GM19452 (cell line): ENCODE measurements around the gene TMEM131.

Experiments
- ATAC-seq: cut with Tn5 transposase; IDR thresholded peaks from one replicate; pipeline ENCODE4 v1.9.1; 2021; ENCODE audit not compliant: unreplicated experiment

TMEM131 gene

GRCh38 chr2:97765933-97766332 lies 229.8 kb downstream of the TMEM131 start:
- ATAC-seq: no peak

DNA sequence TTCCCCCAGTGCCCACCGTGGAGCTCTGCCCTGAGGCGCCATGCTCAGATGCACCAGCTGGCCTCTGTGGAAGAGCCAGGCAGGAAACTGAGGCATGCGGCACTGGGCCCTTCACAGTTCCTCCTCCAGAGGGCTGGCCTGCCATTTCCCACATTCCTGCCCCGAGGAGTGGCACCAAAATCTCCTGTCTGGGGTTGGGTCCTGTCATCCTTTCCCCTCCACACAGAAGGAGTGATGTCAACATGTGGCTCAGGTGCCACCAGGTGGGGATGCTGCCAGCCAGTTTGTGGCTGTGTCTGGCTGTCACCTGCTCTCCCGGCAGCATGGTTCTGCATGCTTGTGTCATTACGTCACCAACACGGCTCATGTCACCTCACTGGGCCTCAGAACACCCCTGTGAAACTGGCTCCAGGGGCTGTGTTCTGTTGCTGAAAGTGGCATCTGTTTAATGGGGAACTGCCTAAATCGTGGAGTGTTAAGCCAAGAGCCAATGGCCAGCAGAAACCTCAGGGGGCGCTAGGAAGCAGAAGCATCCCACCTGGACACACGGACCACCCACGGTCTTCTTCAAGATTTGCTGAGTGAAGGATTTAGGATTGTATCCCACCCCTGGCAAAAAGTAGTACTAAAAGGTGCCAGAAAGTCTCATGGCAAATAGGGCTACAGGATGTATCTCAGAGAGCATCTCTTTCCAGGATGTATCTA lies 231.0 kb downstream of the TMEM131 start:
- ATAC-seq: no peak

DNA sequence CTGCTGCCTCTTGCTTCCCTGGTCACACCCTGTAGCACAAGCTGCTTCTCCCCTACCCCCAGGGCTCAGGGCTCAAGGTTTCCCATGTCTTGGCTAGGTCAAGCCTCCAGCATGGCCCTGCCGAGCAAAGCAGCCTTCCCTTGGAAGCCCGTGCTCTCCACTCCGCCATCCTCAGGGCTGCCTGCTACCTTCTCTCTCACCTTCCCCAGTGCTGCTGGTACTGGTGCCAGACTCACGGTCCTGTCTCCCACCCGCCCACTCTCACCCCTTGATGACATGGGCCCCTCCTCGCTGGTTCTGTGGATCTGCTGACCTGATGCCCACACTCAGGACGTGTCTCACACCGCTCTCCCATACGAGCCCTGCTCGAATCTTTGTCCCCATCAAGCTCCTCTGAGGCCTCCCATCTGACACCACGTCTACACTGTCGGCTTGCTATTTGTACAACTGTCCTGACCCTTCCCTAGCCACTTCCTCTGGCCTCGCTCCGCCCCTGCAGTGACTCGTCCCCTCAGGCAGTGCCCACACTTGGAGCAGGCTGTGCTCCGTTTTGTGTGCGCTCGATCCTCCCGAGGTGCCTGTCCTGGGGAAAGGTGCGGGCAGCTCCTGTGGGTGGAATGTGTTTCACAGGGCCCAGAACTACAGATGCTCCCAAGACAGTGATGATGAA lies 232.4 kb downstream of the TMEM131 start:
- ATAC-seq: no peak

GRCh38 chr2:97761192-97761591 lies 234.6 kb downstream of the TMEM131 start:
- no peak for ATAC-seq

DNA sequence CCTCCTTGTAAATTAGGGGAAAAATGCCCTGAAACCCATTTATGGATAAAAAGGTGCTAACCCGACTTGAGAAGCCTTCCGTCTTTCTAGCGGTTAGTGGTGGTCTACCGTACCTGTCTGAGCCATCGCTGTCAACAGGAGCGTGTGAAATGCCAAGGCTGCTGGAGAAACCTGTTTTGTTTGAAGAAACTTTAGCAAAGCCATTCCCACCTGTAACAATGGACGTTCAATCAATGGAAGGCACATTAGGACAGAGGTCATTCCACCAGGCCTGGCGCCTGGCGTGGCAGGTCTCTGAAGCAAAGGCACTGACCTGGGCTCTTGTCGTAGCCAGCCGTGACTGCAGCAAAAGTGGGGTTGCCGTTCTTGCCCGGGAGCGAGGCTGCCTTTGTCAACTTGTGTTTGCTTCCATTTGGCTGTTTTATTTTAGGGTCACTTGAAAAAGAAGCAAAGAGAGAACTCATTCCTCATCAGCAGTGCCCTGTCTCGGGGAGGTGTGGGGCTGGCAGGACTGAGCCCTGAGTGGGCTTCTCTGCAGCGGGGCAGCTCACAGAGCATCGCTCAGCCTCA lies 235.2 kb downstream of the TMEM131 start:
- ATAC-seq: no peak

GRCh38 chr2:97759727-97760407 lies 235.9 kb downstream of the TMEM131 start:
- ATAC-seq: no peak

DNA sequence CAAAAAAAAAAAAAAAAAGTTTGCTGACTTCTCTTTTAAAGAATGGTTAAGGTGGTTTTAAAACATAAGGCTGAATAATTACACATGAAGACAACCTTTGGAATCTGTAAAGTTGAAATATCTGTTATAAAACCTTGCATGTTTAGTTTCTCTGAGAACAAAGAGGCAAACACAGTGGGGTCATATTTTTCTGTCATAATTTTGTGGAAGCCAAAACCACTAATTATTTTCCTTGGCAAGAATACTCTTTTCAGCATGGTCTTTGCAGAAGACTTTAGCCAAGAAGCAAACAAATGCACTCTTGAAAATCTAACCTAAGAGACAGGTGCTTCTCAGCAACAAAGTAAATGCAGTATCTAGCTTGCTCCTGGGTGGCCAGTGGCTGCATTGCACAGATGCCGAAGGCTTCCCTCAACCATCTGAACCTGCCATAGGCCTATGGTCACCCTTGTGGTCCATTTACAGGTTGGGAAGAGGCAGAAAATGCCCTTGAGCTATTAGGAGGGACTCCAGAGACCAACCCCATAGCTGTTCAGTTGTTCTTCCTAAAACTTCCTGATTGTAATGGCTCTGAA lies 237.5 kb downstream of the TMEM131 start:
- no peak for ATAC-seq

DNA sequence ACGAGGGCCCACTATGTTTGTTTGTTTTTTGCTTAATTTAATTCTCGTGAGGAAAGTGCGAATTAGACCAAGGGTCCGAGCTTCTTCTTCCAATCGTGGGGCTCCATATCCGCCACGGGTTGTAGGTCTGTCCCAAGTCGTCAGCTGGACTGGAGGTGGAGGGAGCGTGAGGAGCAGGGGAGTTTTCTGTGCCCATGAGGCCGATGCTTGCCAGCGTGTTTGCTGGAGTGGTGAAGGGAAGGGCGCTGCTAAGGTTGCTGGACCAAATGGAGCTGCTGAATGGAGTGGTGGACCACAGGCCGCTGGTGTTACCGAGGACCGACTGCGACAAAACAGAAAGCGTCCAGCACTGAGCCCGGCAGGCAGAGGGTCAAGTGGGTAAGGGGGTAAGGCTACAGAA lies 238.7 kb downstream of the TMEM131 start:
- ATAC-seq: no peak

DNA sequence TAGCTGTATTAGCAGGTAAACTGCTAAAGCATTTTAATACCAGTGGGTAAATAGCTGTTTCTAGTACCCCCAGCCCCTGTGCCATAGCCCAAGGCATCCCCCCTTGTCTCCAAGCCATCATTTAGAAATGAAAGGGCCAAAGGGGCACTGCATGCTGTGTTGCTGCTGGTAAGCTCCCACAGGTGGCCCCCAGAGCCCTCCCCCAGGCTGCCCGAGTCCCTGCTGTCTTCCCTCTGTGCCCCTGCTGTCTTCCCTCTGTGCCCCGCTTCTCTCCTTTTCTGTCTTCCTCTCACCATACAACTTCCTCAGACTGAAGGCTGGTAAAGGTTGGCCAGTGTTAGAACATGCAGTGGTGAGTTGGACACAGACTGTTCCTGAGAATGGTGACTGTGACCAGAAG lies 240.3 kb downstream of the TMEM131 start:
- ATAC-seq: no peak

DNA sequence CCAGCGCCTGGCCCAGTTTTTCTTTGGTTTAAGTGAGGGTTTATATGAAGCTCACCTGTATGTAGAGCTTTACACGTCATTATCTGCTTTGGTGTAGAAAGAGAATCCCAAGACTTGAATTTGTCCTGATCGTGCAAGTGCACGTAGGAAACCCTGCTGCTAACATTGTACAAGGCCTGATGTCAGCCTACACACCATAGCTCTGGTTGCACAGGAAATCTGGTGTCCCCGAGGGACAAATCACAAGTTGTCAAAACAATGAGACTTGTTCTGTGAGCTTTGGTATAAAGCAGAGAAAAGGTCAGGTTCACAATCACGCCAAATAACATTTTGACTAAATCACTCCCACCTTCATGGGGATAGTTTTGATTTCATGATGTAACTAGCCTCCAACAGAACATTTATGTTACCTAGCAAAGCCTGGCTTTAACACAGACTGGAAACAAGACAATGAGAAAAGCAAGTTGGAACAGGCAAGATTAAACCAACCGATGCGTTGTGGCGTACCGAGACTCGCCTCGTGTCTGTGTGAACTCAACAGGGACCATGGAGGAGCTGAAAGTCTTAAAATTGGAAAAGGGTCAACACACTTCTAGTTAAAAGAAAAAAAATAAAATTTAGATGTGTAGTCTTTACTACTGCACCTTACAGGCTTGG lies 240.9 kb downstream of the TMEM131 start:
- ATAC-seq: no peak

DNA sequence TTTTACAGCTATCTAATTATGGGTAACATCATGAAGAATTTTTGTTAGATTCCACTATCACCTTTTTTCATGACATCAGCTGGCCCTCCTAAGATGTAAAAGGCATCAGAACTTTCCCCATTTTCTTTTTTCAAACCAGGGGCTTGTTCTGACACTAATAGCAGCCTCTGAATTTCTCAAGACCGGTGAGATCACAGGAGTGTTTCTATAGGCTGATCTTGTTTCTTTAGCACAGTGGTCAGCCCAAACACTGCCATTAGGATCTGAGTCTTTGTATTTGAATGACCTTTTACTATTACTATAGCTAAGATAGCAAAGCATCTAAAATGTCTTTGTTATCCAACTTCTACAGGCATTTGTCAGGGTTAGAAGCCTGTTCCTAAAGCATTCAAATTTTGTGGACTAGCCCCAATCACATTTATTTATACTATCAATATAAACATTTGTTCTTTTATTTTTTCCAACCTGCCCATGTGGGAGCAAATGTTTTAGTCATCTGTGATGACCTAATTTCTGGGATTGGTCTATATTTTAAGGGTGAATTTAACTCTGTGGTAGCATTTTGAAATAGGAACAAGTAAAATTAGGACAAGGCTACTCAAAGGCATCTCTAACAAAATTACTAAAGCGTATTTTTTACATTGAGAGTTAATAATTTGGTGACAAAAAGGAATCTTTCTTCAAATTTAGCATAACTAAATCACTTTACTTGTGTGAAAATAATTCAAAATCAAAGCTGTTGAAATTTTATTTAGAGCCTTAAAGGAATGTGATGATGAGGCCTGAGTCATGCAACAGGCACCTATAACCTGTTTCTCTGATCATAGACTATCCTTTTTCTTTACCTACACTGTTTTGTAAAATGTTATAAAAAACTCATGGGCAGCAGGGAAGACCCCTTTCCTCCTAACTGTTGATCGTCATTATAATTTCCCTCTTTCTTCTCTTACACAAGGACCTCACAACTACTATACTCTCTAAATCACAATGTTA lies 243.1 kb downstream of the TMEM131 start:
- ATAC-seq: no peak

DNA sequence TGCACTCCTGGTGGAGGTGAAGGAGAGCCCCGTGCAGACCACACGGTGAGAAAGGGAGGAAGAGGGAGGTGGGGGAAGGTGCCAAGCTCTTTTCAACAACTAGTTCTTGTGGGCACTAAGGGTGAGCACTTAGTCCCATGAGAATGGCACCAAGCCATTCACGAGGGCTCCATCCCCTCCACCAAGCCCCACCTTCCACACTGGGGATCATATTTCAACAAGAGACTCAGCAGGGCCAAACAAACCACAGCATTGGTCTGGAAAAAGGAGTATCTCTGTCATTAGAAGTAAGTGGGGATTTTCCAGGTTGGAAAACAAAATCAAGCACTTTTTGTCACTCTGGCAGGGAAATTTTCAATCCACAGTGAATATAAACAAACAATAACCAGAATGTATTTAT lies 244.0 kb downstream of the TMEM131 start:
- ATAC-seq: no peak

DNA sequence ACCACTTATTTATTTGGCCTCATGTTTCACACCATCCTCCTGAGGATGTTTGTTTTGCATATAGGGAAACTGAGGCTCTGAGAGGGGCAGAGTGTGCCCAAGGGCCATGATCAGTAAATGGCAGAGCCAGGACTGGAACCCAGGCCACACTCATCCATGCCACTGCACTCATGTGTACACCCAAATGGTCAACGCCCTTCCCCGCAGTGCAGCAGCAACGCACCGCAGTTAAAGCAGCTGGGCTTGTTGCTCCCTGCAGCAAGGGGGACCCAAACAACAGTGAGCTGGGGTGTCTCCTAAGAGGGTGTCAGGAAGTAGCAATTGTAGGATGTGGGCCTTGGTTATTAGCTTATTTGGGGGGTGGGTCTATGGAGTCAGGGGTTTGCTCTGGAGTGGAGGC lies 245.7 kb downstream of the TMEM131 start:
- no peak for ATAC-seq

- ATAC-seq: no peak
Observed at GRCh38 chr2:97749581-97749980, 246.2 kb downstream of the TMEM131 start.

DNA sequence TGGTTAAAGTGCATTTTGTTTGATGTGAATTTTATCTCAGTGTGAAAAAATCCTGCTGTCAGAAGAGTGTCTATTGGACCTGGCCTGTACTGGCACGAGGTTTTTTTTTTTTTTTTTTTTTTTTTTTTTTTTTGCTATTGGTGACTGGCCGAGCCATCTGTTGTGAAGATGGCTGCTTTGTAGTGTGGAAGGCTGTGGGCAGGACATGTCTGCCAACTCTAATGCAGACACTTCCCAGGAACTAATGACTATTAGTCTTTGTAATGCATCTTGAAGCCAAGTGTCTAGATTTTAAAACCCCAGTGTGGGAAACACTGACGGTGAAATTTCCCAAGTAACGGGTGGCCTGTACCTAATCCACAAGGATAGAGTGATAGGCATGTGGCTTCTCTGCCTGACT lies 248.0 kb downstream of the TMEM131 start:
- no peak for ATAC-seq

GRCh38 chr2:97747285-97747684 lies 248.5 kb downstream of the TMEM131 start:
- no peak for ATAC-seq

- peak; percentile 70 for ATAC-seq
Observed at GRCh38 chr2:97745474-97746174, 250.1 kb downstream of the TMEM131 start.

- ATAC-seq: no peak
Observed at GRCh38 chr2:97743913-97744312, 251.8 kb downstream of the TMEM131 start.

- ATAC-seq: no peak
Observed at GRCh38 chr2:97742381-97742847, 253.3 kb downstream of the TMEM131 start.
